Activated CD4-positive, alpha-beta T cell treated with anti-CD3 and anti-CD28 coated beads, Interleukin-2, amount 10 ng/mL, durations not matched to agents 24 days and 14 days (primary cell): ENCODE data around the gene UNC5C. TPM values are rescaled to one million over a fixed set of nuclear protein-coding genes. Genes with fewer than 3 reads are reported as not detected.

ENCODE experiments used
- DNase-seq: peaks from one replicate; pipeline ENCODE4 v3.0.0; 2022
- H3K27ac Mint-ChIP-seq: one replicate; pipeline ENCODE4 v1.8.0; 2022; ENCODE audit warnings: mild to moderate bottlenecking, mixed read lengths
- H3K27me3 Mint-ChIP-seq: one replicate; pipeline ENCODE4 v1.8.0; 2022; ENCODE audit warnings: mixed read lengths
- H3K36me3 Mint-ChIP-seq: one replicate; pipeline ENCODE4 v1.8.0; 2022; ENCODE audit warnings: low read depth, mild to moderate bottlenecking, mixed read lengths
- H3K4me1 Mint-ChIP-seq: one replicate; pipeline ENCODE4 v1.8.0; 2021; ENCODE audit warnings: mixed read lengths
- H3K4me3 Mint-ChIP-seq: one replicate; pipeline ENCODE4 v1.8.0; 2022; ENCODE audit warnings: mild to moderate bottlenecking, moderate library complexity, mixed read lengths
- H3K9me3 Mint-ChIP-seq: one replicate; pipeline ENCODE4 v1.8.0; 2021; ENCODE audit warnings: mixed read lengths
- intact Hi-C: fragments of 100-400 bp; cut with micrococcal nuclease; formaldehyde crosslinking; loops from one replicate; pipeline ENCODE4 v1.15.1; 2023
- total RNA-seq: library from RNA; stranded (reverse); gene quantifications from 2 replicates; pipeline ENCODE4 v1.2.3, GENCODE V29; 2022

UNC5C gene
- total RNA-seq, 1 donor from 2014 or later = not detected

DNA sequence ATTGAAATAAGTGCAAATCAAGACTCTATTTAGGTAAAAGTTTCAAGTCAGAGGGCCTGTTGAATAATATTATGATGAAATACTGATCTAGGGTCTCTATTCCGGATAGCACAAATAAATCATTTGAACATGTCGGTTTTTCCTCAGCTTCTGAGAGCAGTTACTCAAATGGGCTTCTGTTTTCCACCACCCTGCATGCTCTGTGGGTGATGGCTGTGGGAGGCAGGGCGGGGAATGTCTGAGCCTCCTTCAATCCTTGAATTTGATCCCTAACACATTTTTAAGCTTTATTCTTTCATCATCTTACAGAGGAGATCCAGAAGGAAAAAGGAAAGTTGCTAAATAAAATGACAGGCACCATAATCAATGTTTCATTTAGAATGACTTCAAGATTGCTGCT is 8.5 kb downstream of the UNC5C start:
- H3K36me3 Mint-ChIP-seq = no peaks in the 10 kb centered on the region
- no peaks in the 10 kb centered on the region for H3K9me3 Mint-ChIP-seq
- H3K4me3 Mint-ChIP-seq = no peak overlapping the region
- no peak overlapping the region for H3K27ac Mint-ChIP-seq
- DNase-seq = no peak
- intact Hi-C loops = no loop called here
- H3K4me1 Mint-ChIP-seq = no peaks in the 10 kb centered on the region
- peaks cover 6% of the 10 kb centered on the region for H3K27me3 Mint-ChIP-seq

GRCh38 chr4:95539106-95539505 is 9.7 kb downstream of the UNC5C start:
- Mint-ChIP-seq H3K36me3 (no peaks in the 10 kb centered on the region), H3K27ac (no peak overlapping the region), H3K9me3 (no peaks in the 10 kb centered on the region), H3K27me3 (peaks cover 3% of the 10 kb centered on the region), H3K4me3 (no peak overlapping the region), H3K4me1 (no peaks in the 10 kb centered on the region)
- intact Hi-C loops = no loop called here
- DNase-seq = no peak

DNA sequence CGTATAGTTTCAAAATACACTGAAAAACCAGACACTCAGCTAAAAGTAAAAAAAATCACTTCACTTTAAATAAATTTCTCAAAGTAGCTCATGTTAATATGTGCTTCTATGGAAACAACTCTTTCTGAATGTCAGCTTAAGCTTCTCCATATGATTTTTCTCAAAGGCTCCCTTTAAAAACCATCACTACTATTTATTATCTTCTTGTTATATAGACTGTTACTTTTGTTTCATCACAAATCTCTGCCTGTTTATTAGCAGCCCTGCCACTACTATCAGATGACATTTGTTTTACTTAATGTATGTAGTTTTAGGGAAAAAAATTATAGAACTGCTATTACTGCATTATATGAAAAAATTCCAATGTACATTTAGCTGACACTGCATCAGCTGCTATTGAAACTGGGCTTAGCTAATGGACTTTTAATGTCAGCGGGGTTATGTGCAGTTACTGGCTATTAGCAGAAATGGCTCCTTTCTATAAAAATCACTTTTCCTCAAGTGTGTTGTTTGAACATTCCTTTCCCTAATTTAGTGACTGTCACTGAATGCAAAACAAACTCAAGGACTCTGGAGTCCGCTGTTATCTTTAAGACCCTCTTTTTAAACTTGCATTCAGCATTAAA is 10.8 kb downstream of the UNC5C start:
- no peak for DNase-seq
- intact Hi-C loops = no loop called here
- no peaks in the 10 kb centered on the region for H3K9me3 Mint-ChIP-seq
- H3K4me1 Mint-ChIP-seq = no peaks in the 10 kb centered on the region
- H3K27ac Mint-ChIP-seq = no peak overlapping the region
- no peaks in the 10 kb centered on the region for H3K36me3 Mint-ChIP-seq
- H3K27me3 Mint-ChIP-seq = peaks cover 3% of the 10 kb centered on the region
- H3K4me3 Mint-ChIP-seq = no peak overlapping the region

GRCh38 chr4:95537191-95537590 is 11.6 kb downstream of the UNC5C start:
- no peak for DNase-seq
- Mint-ChIP-seq H3K36me3 (no peaks in the 10 kb centered on the region), H3K4me1 (no peaks in the 10 kb centered on the region), H3K27ac (no peak overlapping the region), H3K4me3 (no peak overlapping the region), H3K9me3 (no peaks in the 10 kb centered on the region), H3K27me3 (peaks cover 3% of the 10 kb centered on the region)
- intact Hi-C loops = no loop called here

- peaks cover 3% of the 10 kb centered on the region for H3K27me3 Mint-ChIP-seq
- no peaks in the 10 kb centered on the region for H3K36me3 Mint-ChIP-seq
- no peaks in the 10 kb centered on the region for H3K4me1 Mint-ChIP-seq
- no peak overlapping the region for H3K4me3 Mint-ChIP-seq
- intact Hi-C loops = no loop called here
- no peak for DNase-seq
- H3K9me3 Mint-ChIP-seq = no peaks in the 10 kb centered on the region
- no peak overlapping the region for H3K27ac Mint-ChIP-seq
These were observed 12.1 kb downstream of the UNC5C start for GRCh38 chr4:95536650-95537049.

GRCh38 chr4:95535180-95535579 is 13.6 kb downstream of the UNC5C start:
- Mint-ChIP-seq H3K4me3 (no peak overlapping the region), H3K36me3 (no peaks in the 10 kb centered on the region), H3K4me1 (no peaks in the 10 kb centered on the region), H3K27ac (no peak overlapping the region), H3K9me3 (no peaks in the 10 kb centered on the region), H3K27me3 (peaks cover 1% of the 10 kb centered on the region)
- intact Hi-C loops = no loop called here
- DNase-seq = no peak

- Mint-ChIP-seq H3K4me3 (no peak overlapping the region), H3K36me3 (no peaks in the 10 kb centered on the region), H3K4me1 (no peaks in the 10 kb centered on the region), H3K9me3 (no peaks in the 10 kb centered on the region), H3K27ac (no peak overlapping the region), H3K27me3 (peaks cover 1% of the 10 kb centered on the region)
- intact Hi-C loops = no loop called here
- no peak for DNase-seq
These were observed 14.7 kb downstream of the UNC5C start for GRCh38 chr4:95534032-95534431.

GRCh38 chr4:95533254-95533653 is 15.5 kb downstream of the UNC5C start:
- H3K36me3 Mint-ChIP-seq = no peaks in the 10 kb centered on the region
- no peaks in the 10 kb centered on the region for H3K9me3 Mint-ChIP-seq
- intact Hi-C loops = no loop called here

DNA sequence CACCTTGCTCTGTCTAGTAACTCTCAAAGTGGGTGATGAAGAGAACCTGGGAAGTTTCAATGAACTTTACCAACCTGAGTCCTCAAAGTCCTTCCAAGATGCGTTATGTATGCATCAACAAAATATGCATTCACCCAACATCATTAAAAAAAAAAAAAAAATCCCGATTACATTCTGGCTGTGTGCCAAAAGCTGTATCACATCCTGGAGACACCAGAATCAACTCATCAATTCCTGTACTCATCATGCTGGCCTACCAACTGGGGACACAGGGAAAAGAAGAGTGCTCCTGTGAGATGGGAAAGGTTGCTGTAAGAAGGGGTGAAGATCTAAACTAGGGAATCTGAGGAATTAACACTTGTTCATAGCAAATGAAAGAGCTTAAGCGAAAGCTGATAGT is 16.5 kb downstream of the UNC5C start:
- intact Hi-C loops = no loop called here
- no peak overlapping the region for H3K27ac Mint-ChIP-seq
- H3K4me3 Mint-ChIP-seq = no peak overlapping the region
- peaks cover 1% of the 10 kb centered on the region for H3K27me3 Mint-ChIP-seq
- no peaks in the 10 kb centered on the region for H3K9me3 Mint-ChIP-seq
- no peaks in the 10 kb centered on the region for H3K4me1 Mint-ChIP-seq
- H3K36me3 Mint-ChIP-seq = no peaks in the 10 kb centered on the region
- no peak for DNase-seq

More at GRCh38 chr4:95533254-95533653, 15.5 kb downstream of the UNC5C start:
- DNase-seq = no peak
- Mint-ChIP-seq H3K4me3 (no peak overlapping the region), H3K27ac (no peak overlapping the region), H3K4me1 (no peaks in the 10 kb centered on the region), H3K27me3 (peaks cover 1% of the 10 kb centered on the region)

DNA sequence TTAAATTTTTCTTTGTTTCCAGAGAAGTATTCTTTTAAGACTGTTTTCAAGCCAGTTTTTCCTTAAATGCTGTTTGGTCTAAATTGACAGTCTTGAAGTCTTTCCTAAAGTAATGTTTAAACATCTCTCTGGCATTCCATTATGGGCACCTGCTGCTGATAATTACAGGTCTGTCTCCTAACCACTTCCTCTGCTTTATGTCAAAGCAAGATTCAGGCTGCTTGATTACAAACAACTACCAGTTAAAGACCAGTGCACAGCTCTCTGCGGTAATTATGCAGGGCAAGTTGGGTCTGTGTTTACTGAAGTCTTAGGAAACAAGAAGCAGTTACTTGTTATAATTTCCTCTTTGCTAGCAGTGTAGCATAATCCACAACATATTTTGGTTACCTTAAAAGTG is 17.6 kb downstream of the UNC5C start:
- Mint-ChIP-seq H3K27me3 (no peaks in the 10 kb centered on the region), H3K9me3 (no peaks in the 10 kb centered on the region), H3K27ac (no peak overlapping the region), H3K36me3 (no peaks in the 10 kb centered on the region), H3K4me3 (no peak overlapping the region), H3K4me1 (no peaks in the 10 kb centered on the region)
- no peak for DNase-seq
- intact Hi-C loops = no loop called here

- no peaks in the 10 kb centered on the region for H3K4me1 Mint-ChIP-seq
- intact Hi-C loops = no loop called here
- no peaks in the 10 kb centered on the region for H3K27me3 Mint-ChIP-seq
- no peaks in the 10 kb centered on the region for H3K36me3 Mint-ChIP-seq
- no peak overlapping the region for H3K27ac Mint-ChIP-seq
- no peaks in the 10 kb centered on the region for H3K9me3 Mint-ChIP-seq
- no peak overlapping the region for H3K4me3 Mint-ChIP-seq
- no peak for DNase-seq
These were observed 18.8 kb downstream of the UNC5C start for GRCh38 chr4:95529946-95530345.

DNA sequence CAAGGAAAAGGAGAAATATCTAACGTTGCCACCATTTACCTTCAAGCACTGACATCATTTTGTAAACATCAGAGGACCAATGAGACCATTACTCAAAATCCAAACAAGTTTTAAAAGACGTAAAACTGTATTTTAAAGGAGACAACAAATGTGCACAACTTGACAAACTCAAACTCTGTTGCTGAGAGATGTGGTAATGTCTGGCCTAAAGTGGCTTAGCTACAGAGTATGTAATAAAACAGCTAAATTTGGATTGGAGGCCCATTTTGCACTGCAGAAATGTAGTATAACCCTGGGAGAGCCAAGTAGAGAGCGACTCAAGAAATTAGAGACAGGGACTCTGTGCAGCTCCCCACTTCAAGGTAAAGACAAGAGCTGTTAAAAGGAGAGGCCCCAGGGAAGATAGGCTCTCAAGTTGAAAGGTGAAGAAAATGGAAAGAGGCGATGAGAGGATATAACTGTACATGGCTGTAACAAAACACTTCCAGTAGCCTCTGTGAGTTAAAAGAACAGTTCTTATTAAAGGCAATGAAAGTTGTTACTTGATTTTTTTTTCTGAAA is 20.3 kb downstream of the UNC5C start:
- intact Hi-C loops = no loop called here
- Mint-ChIP-seq H3K4me3 (no peak overlapping the region), H3K4me1 (no peaks in the 10 kb centered on the region), H3K36me3 (no peaks in the 10 kb centered on the region), H3K9me3 (no peaks in the 10 kb centered on the region), H3K27me3 (no peaks in the 10 kb centered on the region), H3K27ac (no peak overlapping the region)
- DNase-seq = no peak

DNA sequence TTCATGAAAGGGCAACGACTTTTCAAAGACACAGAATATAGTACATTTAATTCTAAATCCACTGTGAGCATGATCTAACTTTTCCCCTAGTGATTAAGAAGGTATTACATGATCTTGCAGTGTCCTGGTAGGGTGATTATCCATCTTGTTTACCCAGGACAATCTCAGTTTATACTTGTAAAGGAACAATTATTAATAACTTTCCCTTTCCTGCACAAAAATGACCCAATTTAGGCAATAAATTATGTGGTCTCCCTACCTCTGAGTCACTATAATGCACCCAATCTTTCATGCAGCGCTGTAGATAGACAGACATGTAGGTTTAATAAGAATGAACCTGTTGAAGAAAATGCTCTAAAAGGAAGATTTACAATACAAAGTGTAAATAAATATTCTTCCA is 22.7 kb downstream of the UNC5C start:
- Mint-ChIP-seq H3K36me3 (no peaks in the 10 kb centered on the region), H3K4me1 (no peaks in the 10 kb centered on the region), H3K27me3 (no peaks in the 10 kb centered on the region), H3K27ac (no peak overlapping the region), H3K9me3 (no peaks in the 10 kb centered on the region), H3K4me3 (no peak overlapping the region)
- intact Hi-C loops = no loop called here
- no peak for DNase-seq

- Mint-ChIP-seq H3K27ac (no peak overlapping the region), H3K27me3 (no peaks in the 10 kb centered on the region), H3K9me3 (no peaks in the 10 kb centered on the region), H3K36me3 (no peaks in the 10 kb centered on the region), H3K4me1 (no peaks in the 10 kb centered on the region), H3K4me3 (no peak overlapping the region)
- DNase-seq = no peak
- intact Hi-C loops = no loop called here
These were observed 24.0 kb downstream of the UNC5C start for GRCh38 chr4:95524729-95525128.

- Mint-ChIP-seq H3K4me3 (no peak overlapping the region), H3K36me3 (no peaks in the 10 kb centered on the region), H3K9me3 (no peaks in the 10 kb centered on the region), H3K4me1 (no peaks in the 10 kb centered on the region), H3K27me3 (no peaks in the 10 kb centered on the region), H3K27ac (no peak overlapping the region)
- intact Hi-C loops = no loop called here
- DNase-seq = no peak
These were observed 24.6 kb downstream of the UNC5C start for GRCh38 chr4:95524184-95524583.
